Effector memory CD8-positive, alpha-beta T cell (primary cell): Measurements from ENCODE around the gene KBTBD3.
"Not testable (repeated sequence)": the region's sequence is repeated elsewhere in the genome, so short reads cannot be mapped to it uniquely, and the experiment has no call there.

Experiments
- ATAC-seq: fragments of 150-1000 bp; cut with Tn5 transposase; replicated peaks from 2 replicates; pipeline ENCODE4 v1.10.0; 2021; ENCODE audit warnings: mild to moderate bottlenecking, moderate library complexity
- DNase-seq, 3 experiments: peaks; one replicate each; pipeline ENCODE4 v3.0.0; 2021
- H3K27ac Mint-ChIP-seq, 2 donors: one replicate each; pipeline ENCODE4 v1.8.0; 2022; ENCODE audit warnings: mild to moderate bottlenecking in 2 of 2, mixed read lengths in 2 of 2, moderate library complexity in 2 of 2
- H3K27me3 Mint-ChIP-seq, 2 donors: one replicate each; pipeline ENCODE4 v1.8.0; 2022; ENCODE audit warnings: mixed read lengths in 2 of 2
- H3K36me3 Mint-ChIP-seq: one replicate; pipeline ENCODE4 v1.8.0; 2022; ENCODE audit warnings: mild to moderate bottlenecking, moderate library complexity, mixed read lengths; ENCODE audit not compliant: insufficient read depth
- H3K4me1 Mint-ChIP-seq, 2 donors: one replicate each; pipeline ENCODE4 v1.8.0; 2022; ENCODE audit warnings: low read depth in 2 of 2, mixed read lengths in 2 of 2
- H3K4me3 Mint-ChIP-seq, 2 donors: one replicate each; pipeline ENCODE4 v1.8.0; 2022; ENCODE audit warnings: mild to moderate bottlenecking in 2 of 2, mixed read lengths in 2 of 2, moderate library complexity in 2 of 2
- H3K9me3 Mint-ChIP-seq, 2 donors: one replicate each; pipeline ENCODE4 v1.8.0; 2022; ENCODE audit warnings: mixed read lengths in 2 of 2

Gene KBTBD3

GRCh38 chr11:106077609-106078455 is 685 bp upstream of the KBTBD3 start, which contains the start of gene AASDHPPT:
AASDHPPT (plus strand) TSS chr11:106077662; CDS start chr11:106077711, 49 bp downstream.
- H3K4me1 Mint-ChIP-seq, result peaks cover 35 to 61% of the 10 kb centered on the region in 2 donors
- no peaks in the 10 kb centered on the region for H3K27me3 Mint-ChIP-seq
- H3K9me3 Mint-ChIP-seq, result no peaks in the 10 kb centered on the region
- H3K27ac Mint-ChIP-seq, result peak within 1 kb of the TSS; percentile 96
- DNase-seq (no peak), ATAC-seq (peak; percentile 20)
- peak within 1 kb of the TSS; percentile 94 for H3K4me3 Mint-ChIP-seq
- peaks cover 25% of the 10 kb centered on the region for H3K36me3 Mint-ChIP-seq

GRCh38 chr11:106076171-106076918 is 802 bp downstream of the KBTBD3 start:
- H3K9me3 Mint-ChIP-seq, result no peaks in the 10 kb centered on the region
- H3K4me3 Mint-ChIP-seq, result peak overlapping the region; percentile 94
- no peak for ATAC-seq
- no peaks in the 10 kb centered on the region for H3K27me3 Mint-ChIP-seq
- H3K27ac Mint-ChIP-seq, result peak overlapping the region; percentile 96
- H3K4me1 Mint-ChIP-seq, result peaks cover 31 to 48% of the 10 kb centered on the region in 2 donors
- DNase-seq, result no peak
- H3K36me3 Mint-ChIP-seq, result peaks cover 23% of the 10 kb centered on the region

- H3K9me3 Mint-ChIP-seq, result no peaks in the 10 kb centered on the region
- peaks cover 13 to 35% of the 10 kb centered on the region in 2 donors for H3K4me1 Mint-ChIP-seq
- DNase-seq (no peak), ATAC-seq (no peak)
- H3K4me3 Mint-ChIP-seq, result no peak overlapping the region
- H3K27me3 Mint-ChIP-seq, result no peaks in the 10 kb centered on the region
- peaks cover 12% of the 10 kb centered on the region for H3K36me3 Mint-ChIP-seq
- H3K27ac Mint-ChIP-seq, result no peak overlapping the region
Observed at GRCh38 chr11:106072804-106073203, 4.3 kb downstream of the KBTBD3 start.

GRCh38 chr11:106070606-106071005 is 6.5 kb downstream of the KBTBD3 start:
- no peak overlapping the region for H3K27ac Mint-ChIP-seq
- DNase-seq (no peak), ATAC-seq (no peak)
- no peaks in the 10 kb centered on the region for H3K27me3 Mint-ChIP-seq
- peaks cover 3% of the 10 kb centered on the region for H3K36me3 Mint-ChIP-seq
- H3K4me1 Mint-ChIP-seq, result peaks cover 8 to 31% of the 10 kb centered on the region in 2 donors
- no peak overlapping the region for H3K4me3 Mint-ChIP-seq
- H3K9me3 Mint-ChIP-seq, result no peaks in the 10 kb centered on the region

GRCh38 chr11:106063009-106063408 is 14.1 kb downstream of the KBTBD3 start:
- H3K27me3 Mint-ChIP-seq, result no peaks in the 10 kb centered on the region
- H3K9me3 Mint-ChIP-seq, result no peaks in the 10 kb centered on the region
- peaks cover 3% of the 10 kb centered on the region for H3K36me3 Mint-ChIP-seq
- ATAC-seq (no peak), DNase-seq (no peak)
- H3K4me3 Mint-ChIP-seq, result no peak overlapping the region
- H3K4me1 Mint-ChIP-seq, result peaks cover 7 to 18% of the 10 kb centered on the region in 2 donors
- H3K27ac Mint-ChIP-seq, result no peak overlapping the region

- ATAC-seq (no peak), DNase-seq (no peak)
- H3K4me3 Mint-ChIP-seq, result no peak overlapping the region
- no peaks in the 10 kb centered on the region for H3K27me3 Mint-ChIP-seq
- peaks cover 7 to 15% of the 10 kb centered on the region in 2 donors for H3K4me1 Mint-ChIP-seq
- H3K9me3 Mint-ChIP-seq, result no peaks in the 10 kb centered on the region
- H3K36me3 Mint-ChIP-seq, result peaks cover 7% of the 10 kb centered on the region
- H3K27ac Mint-ChIP-seq, result peak overlapping the region in 1 of 2 donors; percentile 66
Observed at GRCh38 chr11:106061954-106062949, 14.9 kb downstream of the KBTBD3 start.

GRCh38 chr11:106061249-106061784 is 15.8 kb downstream of the KBTBD3 start:
- ATAC-seq, result no peak
- H3K9me3 Mint-ChIP-seq, result no peaks in the 10 kb centered on the region

GRCh38 chr11:106059617-106060016 is 17.5 kb downstream of the KBTBD3 start:
- Mint-ChIP-seq H3K27ac (no peak overlapping the region), H3K4me1 (peaks cover 9 to 14% of the 10 kb centered on the region in 2 donors), H3K36me3 (peaks cover 4% of the 10 kb centered on the region), H3K4me3 (no peak overlapping the region), H3K27me3 (no peaks in the 10 kb centered on the region), H3K9me3 (no peaks in the 10 kb centered on the region)
- DNase-seq (no peak), ATAC-seq (no peak)

More at GRCh38 chr11:106061249-106061784, 15.8 kb downstream of the KBTBD3 start:
- H3K4me3 Mint-ChIP-seq, result no peak overlapping the region
- peaks cover 9 to 14% of the 10 kb centered on the region in 2 donors for H3K4me1 Mint-ChIP-seq
- peaks cover 7% of the 10 kb centered on the region for H3K36me3 Mint-ChIP-seq
- no peaks in the 10 kb centered on the region for H3K27me3 Mint-ChIP-seq
- DNase-seq, result no peak
- H3K27ac Mint-ChIP-seq, result peak overlapping the region in 1 of 2 donors; percentile 66

- H3K27me3 Mint-ChIP-seq, H3K27ac Mint-ChIP-seq, H3K9me3 Mint-ChIP-seq, ATAC-seq, DNase-seq, H3K4me3 Mint-ChIP-seq, H3K36me3 Mint-ChIP-seq: not testable (repeated sequence)
- peaks cover 9 to 14% of the 10 kb centered on the region in 2 donors for H3K4me1 Mint-ChIP-seq
Observed at GRCh38 chr11:106058377-106058776, 18.8 kb downstream of the KBTBD3 start.

GRCh38 chr11:106051103-106051502 is 26.0 kb downstream of the KBTBD3 start:
- no peak for DNase-seq
- H3K4me3 Mint-ChIP-seq, result no peak overlapping the region
- no peaks in the 10 kb centered on the region for H3K9me3 Mint-ChIP-seq
- H3K36me3 Mint-ChIP-seq, result no peaks in the 10 kb centered on the region
- no peaks in the 10 kb centered on the region for H3K4me1 Mint-ChIP-seq
- no peak for ATAC-seq
- H3K27ac Mint-ChIP-seq, result no peak overlapping the region
- no peaks in the 10 kb centered on the region for H3K27me3 Mint-ChIP-seq

- ATAC-seq, result no peak
- H3K27me3 Mint-ChIP-seq, result no peaks in the 10 kb centered on the region
- no peak overlapping the region for H3K27ac Mint-ChIP-seq
- H3K4me1 Mint-ChIP-seq, result no peaks in the 10 kb centered on the region
- no peak for DNase-seq
- no peak overlapping the region for H3K4me3 Mint-ChIP-seq
- H3K9me3 Mint-ChIP-seq, result no peaks in the 10 kb centered on the region
- no peaks in the 10 kb centered on the region for H3K36me3 Mint-ChIP-seq
Observed at GRCh38 chr11:106049727-106050476, 27.2 kb downstream of the KBTBD3 start.

- Mint-ChIP-seq H3K4me3 (no peak overlapping the region), H3K27ac (no peak overlapping the region), H3K4me1 (no peaks in the 10 kb centered on the region), H3K27me3 (peaks cover 7 to 13% of the 10 kb centered on the region in 2 donors), H3K36me3 (no peaks in the 10 kb centered on the region), H3K9me3 (no peaks in the 10 kb centered on the region)
- DNase-seq, result no peak
- ATAC-seq, result no peak
Observed at GRCh38 chr11:106047631-106048030, 29.5 kb downstream of the KBTBD3 start.
